Activated naive CD8-positive, alpha-beta T cell treated with anti-CD3 and anti-CD28 coated beads for 36 hours (primary cell): ENCODE data around the gene VPS37B. TPM values are rescaled to one million over a fixed set of nuclear protein-coding genes. Genes with fewer than 3 reads are reported as not detected.
"Not testable (repeated sequence)": the region's sequence is repeated elsewhere in the genome, so short reads cannot be mapped to it uniquely, and the experiment has no call there.

Experiments used
- DNase-seq: peaks from one replicate; pipeline ENCODE4 v3.0.0; 2021
- H3K27ac Mint-ChIP-seq: one replicate; pipeline ENCODE4 v1.8.0; 2022; ENCODE audit warnings: mild to moderate bottlenecking, moderate library complexity, mixed read lengths
- H3K27me3 Mint-ChIP-seq: one replicate; pipeline ENCODE4 v1.8.0; 2022; ENCODE audit warnings: mild to moderate bottlenecking, mixed read lengths
- H3K36me3 Mint-ChIP-seq: one replicate; pipeline ENCODE4 v1.8.0; 2021; ENCODE audit warnings: mild to moderate bottlenecking, mixed read lengths
- H3K4me1 Mint-ChIP-seq: one replicate; pipeline ENCODE4 v1.8.0; 2021; ENCODE audit warnings: mixed read lengths
- H3K4me3 Mint-ChIP-seq: one replicate; pipeline ENCODE4 v1.8.0; 2022; ENCODE audit warnings: mild to moderate bottlenecking, moderate library complexity, mixed read lengths
- H3K9me3 Mint-ChIP-seq: one replicate; pipeline ENCODE4 v1.8.0; 2022; ENCODE audit warnings: mixed read lengths
- total RNA-seq, 2 experiments: library from RNA; stranded (reverse); gene quantifications; one replicate each; pipeline ENCODE4 v1.2.3, GENCODE V29; 2021

The VPS37B gene
- total RNA-seq, 2 experiments from 2014 or later = 27.0 to 28.2 TPM

DNA sequence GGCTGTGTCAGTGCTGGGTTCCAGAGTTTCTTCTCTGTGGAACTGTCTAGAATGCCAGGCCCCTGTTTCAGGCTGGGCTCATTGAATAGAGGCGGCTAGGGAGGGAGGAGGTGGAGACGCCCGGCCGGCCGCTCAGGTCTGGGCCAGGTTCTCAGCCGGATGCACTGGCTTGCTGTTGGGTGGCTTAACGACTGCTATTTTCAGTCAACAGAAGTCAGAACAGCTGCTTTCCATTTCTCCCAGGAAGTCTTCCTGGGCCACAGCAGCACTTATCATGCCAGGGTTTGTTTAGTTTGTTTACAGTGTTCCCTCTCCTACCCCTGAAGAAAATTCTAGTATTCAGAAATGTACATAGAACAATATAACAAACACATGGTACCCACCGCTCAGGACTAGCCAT, 26.0 kb upstream of the VPS37B start:
- Mint-ChIP-seq H3K36me3 (no peaks in the 10 kb centered on the region), H3K27me3 (no peaks in the 10 kb centered on the region), H3K9me3 (no peaks in the 10 kb centered on the region), H3K4me3 (no peak overlapping the region), H3K4me1 (peaks cover 6% of the 10 kb centered on the region), H3K27ac (no peak overlapping the region)
- no peak for DNase-seq

DNA sequence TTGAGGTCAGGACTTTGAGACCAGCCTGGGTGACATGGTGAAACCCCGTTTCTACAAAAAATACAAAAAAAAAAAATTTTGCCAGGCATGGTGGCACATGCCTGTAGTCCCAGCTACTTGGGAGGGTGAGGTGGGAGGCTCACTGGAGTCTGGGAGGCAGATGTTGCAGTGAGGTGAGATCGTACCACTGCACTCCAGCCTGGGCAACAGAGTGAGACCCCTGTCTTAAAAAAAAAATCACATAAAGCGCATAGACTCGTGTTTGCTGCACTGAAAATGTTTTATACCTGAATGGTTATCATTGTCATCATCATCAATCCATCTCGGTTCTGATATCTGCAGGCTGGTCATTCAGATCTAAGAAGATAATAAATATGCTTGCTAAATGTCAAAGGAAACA, 24.8 kb upstream of the VPS37B start:
- no peaks in the 10 kb centered on the region for H3K9me3 Mint-ChIP-seq
- H3K27ac Mint-ChIP-seq = no peak overlapping the region
- DNase-seq = no peak
- no peak overlapping the region for H3K4me3 Mint-ChIP-seq
- H3K4me1 Mint-ChIP-seq = peaks cover 7% of the 10 kb centered on the region
- no peaks in the 10 kb centered on the region for H3K36me3 Mint-ChIP-seq
- no peaks in the 10 kb centered on the region for H3K27me3 Mint-ChIP-seq

- H3K4me3 Mint-ChIP-seq = no peak overlapping the region
- no peak for DNase-seq
- H3K9me3 Mint-ChIP-seq = no peaks in the 10 kb centered on the region
- H3K27ac Mint-ChIP-seq = no peak overlapping the region
- no peaks in the 10 kb centered on the region for H3K27me3 Mint-ChIP-seq
- H3K4me1 Mint-ChIP-seq = peaks cover 7% of the 10 kb centered on the region
- no peaks in the 10 kb centered on the region for H3K36me3 Mint-ChIP-seq
Measured at GRCh38 chr12:122918827-122919226, 22.9 kb upstream of the VPS37B start.

GRCh38 chr12:122917507-122918121, 21.7 kb upstream of the VPS37B start:
- H3K36me3 Mint-ChIP-seq = no peaks in the 10 kb centered on the region
- H3K4me1 Mint-ChIP-seq = peaks cover 7% of the 10 kb centered on the region
- no peak overlapping the region for H3K4me3 Mint-ChIP-seq
- no peak overlapping the region for H3K27ac Mint-ChIP-seq
- DNase-seq = no peak
- no peaks in the 10 kb centered on the region for H3K27me3 Mint-ChIP-seq
- H3K9me3 Mint-ChIP-seq = no peaks in the 10 kb centered on the region

DNA sequence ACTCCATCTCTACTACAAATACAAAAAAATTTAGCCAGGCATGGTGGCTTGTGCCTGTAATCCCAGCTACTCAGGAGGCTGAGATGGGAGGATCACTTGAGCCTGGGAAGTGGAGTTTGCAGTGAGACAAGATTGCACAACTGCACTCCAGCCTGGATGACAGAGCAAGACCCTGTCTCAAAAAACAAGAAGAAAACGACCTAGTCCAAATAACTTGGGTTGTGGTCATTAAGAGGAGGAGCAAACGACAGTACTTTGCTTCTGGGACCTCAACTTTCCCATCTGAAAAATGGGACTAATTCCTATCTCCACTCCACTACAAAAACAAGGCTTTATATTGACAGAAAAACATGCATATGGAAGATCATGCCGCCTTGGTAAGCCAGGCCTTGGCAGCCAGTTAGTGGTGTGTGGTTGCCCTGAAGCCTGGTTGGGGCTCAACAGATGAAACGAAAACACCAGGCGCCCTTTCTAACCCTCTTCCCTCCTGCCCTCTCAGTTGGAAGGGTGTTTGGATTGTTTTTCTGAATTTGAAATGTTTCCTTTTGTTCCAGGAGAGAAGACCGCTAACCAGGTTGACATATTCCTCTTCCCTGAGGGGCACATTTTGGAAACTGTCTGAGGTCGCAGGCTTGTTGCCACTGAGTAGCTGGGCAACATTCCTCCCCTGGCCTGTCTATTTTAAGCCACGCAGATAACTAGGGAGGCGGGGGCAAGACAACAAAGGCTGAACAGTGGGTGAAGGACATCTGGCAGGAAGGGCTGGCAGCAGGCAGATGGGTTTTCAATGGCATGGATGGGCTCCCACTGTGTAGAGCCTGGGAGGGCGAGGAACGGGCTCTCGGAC, 13.7 kb upstream of the VPS37B start:
- Mint-ChIP-seq H3K4me3 (no peak overlapping the region), H3K9me3 (no peaks in the 10 kb centered on the region), H3K36me3 (no peaks in the 10 kb centered on the region), H3K27me3 (no peaks in the 10 kb centered on the region), H3K27ac (no peak overlapping the region), H3K4me1 (no peaks in the 10 kb centered on the region)
- DNase-seq = no peak

- H3K9me3 Mint-ChIP-seq = no peaks in the 10 kb centered on the region
- H3K27ac Mint-ChIP-seq = no peak overlapping the region
- no peaks in the 10 kb centered on the region for H3K36me3 Mint-ChIP-seq
- H3K27me3 Mint-ChIP-seq = no peaks in the 10 kb centered on the region
- H3K4me1 Mint-ChIP-seq = no peaks in the 10 kb centered on the region
- DNase-seq = no peak
- no peak overlapping the region for H3K4me3 Mint-ChIP-seq
Measured at GRCh38 chr12:122908915-122909314, 13.0 kb upstream of the VPS37B start.

DNA sequence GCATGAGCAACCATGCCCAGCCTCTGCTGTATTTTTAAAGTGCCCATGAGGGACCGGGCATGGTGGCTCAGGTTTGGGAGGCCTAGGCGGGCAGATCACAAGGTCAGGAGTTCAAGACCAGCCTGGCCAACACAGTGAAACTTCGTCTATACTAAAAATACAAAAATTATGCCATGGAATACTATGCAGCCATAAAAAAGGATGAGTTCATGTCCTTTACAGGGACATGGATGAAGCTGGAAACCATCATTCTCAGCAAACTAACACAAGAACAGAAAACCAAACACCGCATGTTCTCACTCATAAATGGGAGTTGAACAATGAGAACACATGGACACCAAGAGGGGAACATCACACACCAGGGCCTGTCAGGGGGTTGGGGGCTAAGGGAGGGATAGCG, 9.3 kb upstream of the VPS37B start:
- not testable (repeated sequence) for H3K27ac Mint-ChIP-seq, H3K27me3 Mint-ChIP-seq, H3K4me3 Mint-ChIP-seq, H3K36me3 Mint-ChIP-seq, DNase-seq, H3K9me3 Mint-ChIP-seq
- peaks cover 17% of the 10 kb centered on the region for H3K4me1 Mint-ChIP-seq

GRCh38 chr12:122903693-122904034, 7.7 kb upstream of the VPS37B start:
- DNase-seq = no peak
- no peaks in the 10 kb centered on the region for H3K36me3 Mint-ChIP-seq
- no peak overlapping the region for H3K4me3 Mint-ChIP-seq
- H3K4me1 Mint-ChIP-seq = peaks cover 31% of the 10 kb centered on the region
- H3K9me3 Mint-ChIP-seq = no peaks in the 10 kb centered on the region
- H3K27me3 Mint-ChIP-seq = no peaks in the 10 kb centered on the region
- H3K27ac Mint-ChIP-seq = no peak overlapping the region

- Mint-ChIP-seq H3K36me3 (no peaks in the 10 kb centered on the region), H3K4me3 (no peak overlapping the region), H3K4me1 (peaks cover 37% of the 10 kb centered on the region), H3K9me3 (no peaks in the 10 kb centered on the region), H3K27me3 (no peaks in the 10 kb centered on the region), H3K27ac (no peak overlapping the region)
- no peak for DNase-seq
Measured at GRCh38 chr12:122902854-122903692, 7.1 kb upstream of the VPS37B start.

DNA sequence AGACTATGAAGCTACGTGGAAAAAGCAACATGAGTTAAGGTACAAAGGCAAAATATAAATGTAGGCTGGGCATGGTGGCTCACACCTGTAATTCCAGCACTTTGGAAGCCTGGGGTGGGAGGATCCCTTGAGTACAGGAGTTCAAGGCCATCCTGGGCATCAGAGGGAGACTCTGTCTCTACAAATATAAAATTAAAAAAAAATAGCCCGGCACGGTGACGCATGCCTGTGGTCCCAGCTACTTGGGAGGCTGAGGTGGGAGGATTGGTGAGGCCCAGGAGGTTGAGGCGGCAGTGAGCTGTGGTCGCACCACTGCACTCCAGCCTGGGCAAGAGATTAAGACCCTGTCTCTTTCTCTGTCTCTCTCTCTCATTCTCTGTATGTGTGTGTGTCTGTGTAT, 4.0 kb upstream of the VPS37B start:
- no peak overlapping the region for H3K27ac Mint-ChIP-seq
- H3K27me3 Mint-ChIP-seq = peaks cover 3% of the 10 kb centered on the region
- H3K36me3 Mint-ChIP-seq = peaks cover 12% of the 10 kb centered on the region
- peaks cover 59% of the 10 kb centered on the region for H3K4me1 Mint-ChIP-seq
- no peak overlapping the region for H3K4me3 Mint-ChIP-seq
- DNase-seq = no peak
- peaks cover 3% of the 10 kb centered on the region for H3K9me3 Mint-ChIP-seq

- H3K4me1 Mint-ChIP-seq = peaks cover 84% of the 10 kb centered on the region
- peak overlapping the region; percentile 93 for H3K27ac Mint-ChIP-seq
- DNase-seq = no peak
- H3K9me3 Mint-ChIP-seq = peaks cover 3% of the 10 kb centered on the region
- peak overlapping the region; percentile 93 for H3K4me3 Mint-ChIP-seq
- H3K36me3 Mint-ChIP-seq = peaks cover 31% of the 10 kb centered on the region
- peaks cover 3% of the 10 kb centered on the region for H3K27me3 Mint-ChIP-seq
Measured at GRCh38 chr12:122896662-122897061, 738 bp upstream of the VPS37B start.

GRCh38 chr12:122895320-122895703, 612 bp downstream of the VPS37B start:
- Mint-ChIP-seq H3K27me3 (peaks cover 3% of the 10 kb centered on the region), H3K4me3 (peak overlapping the region; percentile 93), H3K9me3 (peaks cover 3% of the 10 kb centered on the region), H3K36me3 (peaks cover 31% of the 10 kb centered on the region), H3K4me1 (peaks cover 87% of the 10 kb centered on the region), H3K27ac (peak overlapping the region; percentile 93)
- no peak for DNase-seq

DNA sequence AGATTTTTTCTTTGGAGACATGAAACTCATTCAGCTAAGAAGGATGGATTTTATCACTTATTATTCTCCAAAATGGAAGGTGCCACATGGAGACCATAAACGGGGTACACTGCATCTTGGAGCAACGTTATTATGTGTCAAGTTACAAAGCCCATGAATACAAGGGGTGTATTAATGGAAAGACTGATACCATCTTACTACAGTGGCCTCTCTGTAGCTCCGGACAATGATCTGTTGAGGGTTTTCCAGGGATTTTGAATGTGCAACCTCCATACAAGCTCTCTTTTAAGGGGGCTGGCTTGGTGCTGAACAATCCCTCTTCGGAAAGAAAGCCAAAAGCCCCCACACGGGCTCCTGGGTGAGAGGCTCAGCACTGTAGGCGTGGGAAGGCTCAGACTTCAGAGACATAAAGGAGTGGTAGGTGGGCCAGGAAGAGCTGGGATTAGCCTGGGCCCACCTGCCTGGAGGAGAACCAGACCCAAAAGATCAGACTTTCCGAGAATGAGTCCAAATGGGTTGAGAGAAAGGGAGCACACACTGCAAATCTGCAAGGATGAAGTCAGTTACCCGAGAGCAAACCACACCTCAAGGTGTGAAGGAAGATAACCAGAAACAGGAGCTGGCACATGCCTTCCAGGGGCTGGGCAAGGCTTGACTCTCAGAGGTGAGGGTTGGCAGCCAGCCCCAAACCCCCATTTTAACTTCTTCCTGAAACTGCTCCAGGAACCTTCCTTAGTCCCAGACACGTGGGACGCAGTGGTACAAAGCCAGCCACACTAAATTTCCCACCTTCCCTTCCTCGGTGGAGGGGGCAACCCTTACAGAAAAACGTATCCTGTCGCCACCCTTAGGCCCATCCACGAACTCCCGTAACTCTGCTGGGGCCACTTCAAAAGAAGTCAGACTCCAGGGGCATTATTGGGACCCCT, 1.5 kb downstream of the VPS37B start:
- H3K4me3 Mint-ChIP-seq = peak overlapping the region; percentile 93
- peaks cover 37% of the 10 kb centered on the region for H3K36me3 Mint-ChIP-seq
- peak overlapping the region; percentile 93 for H3K27ac Mint-ChIP-seq
- peaks cover 3% of the 10 kb centered on the region for H3K9me3 Mint-ChIP-seq
- peaks cover 86% of the 10 kb centered on the region for H3K4me1 Mint-ChIP-seq
- H3K27me3 Mint-ChIP-seq = peaks cover 3% of the 10 kb centered on the region
- DNase-seq = peak; percentile 23
